Measurements from ENCODE around the gene TNS4. TPM values are rescaled to one million over a fixed set of nuclear protein-coding genes. Genes with fewer than 3 reads are reported as not detected.

TNS4 gene
- total and polyA plus RNA-seq, 2 donors (not counting 1 experiment from before 2014, with no cell fraction given), result not detected

- Mint-ChIP-seq H3K9me3 (ENCODE audit: insufficient read depth) (no peaks in the 10 kb centered on the region), H3K4me3 (no peak overlapping the region), H3K27me3 (no peaks in the 10 kb centered on the region), H3K4me1 (peaks cover 37% of the 10 kb centered on the region), H3K27ac (no peak overlapping the region)
- Histone ChIP-seq H4K20me1 (ENCODE audit: control insufficient read depth, insufficient read depth, low read length, poor library complexity, severe bottlenecking) (peaks cover 5% of the 10 kb centered on the region), H3K4me3 (ENCODE audit: control extremely low read depth in 1 of 5, extremely low read depth in 1 of 5, insufficient read depth in 1 of 5, low read depth in 2 of 5, low read length in 4 of 5) (no peak overlapping the region), H3K9me3 (ENCODE audit: control extremely low read depth in 1 of 3, control insufficient read depth in 2 of 3, insufficient read depth in 1 of 3, low read length in 2 of 3) (no peaks in the 10 kb centered on the region), H3K4me1 (ENCODE audit: control insufficient read depth in 2 of 2, insufficient read depth in 2 of 2, low read length in 2 of 2) (peaks cover 22 to 29% of the 10 kb centered on the region in 2 donors), H3K4me2 (replicated peaks; ENCODE audit: low read depth, low read length, poor library complexity, severe bottlenecking) (peak overlapping the region; percentile 15), H2AFZ (ENCODE audit: insufficient read depth, low read depth, low read length, poor library complexity, severe bottlenecking) (no peak overlapping the region), H3K36me3 (replicated peaks in 1 of 2; ENCODE audit: control extremely low read depth in 1 of 2, control insufficient read depth in 1 of 2, extremely low read depth in 1 of 2, insufficient read depth in 2 of 2, low read length in 1 of 2) (no peaks in the 10 kb centered on the region), H3K27ac (ENCODE audit: low read length in 2 of 2) (no peak overlapping the region), H3K27me3 (replicated peaks in 1 of 4; ENCODE audit: control extremely low read depth in 1 of 4, control insufficient read depth in 3 of 4, insufficient read depth in 4 of 4, low read length in 3 of 4) (peaks cover 0 to 6% (median 0%) of the 10 kb centered on the region in 4 experiments), H3K9ac (ENCODE audit: low read length) (no peak overlapping the region), H3K79me2 (ENCODE audit: control insufficient read depth, insufficient read depth, low read length) (peaks cover 40% of the 10 kb centered on the region)
- ChIA-PET POLR2A (no interaction called here), CTCF (interaction anchor here (0.6 to 4.8 kb wide), 13 partner anchors 8 to 1104 kb away, joined by 3 to 28 read pairs (median 5); no protein-coding TSS in a partner anchor)
- intact Hi-C loops (cut with micrococcal nuclease), result no loop called here
- ATAC-seq (ENCODE audit: low read depth) (no peak), DNase-seq (no peak)
- 18% methylated on average over 6 of the region's 8 CpGs for WGBS (ENCODE audit: insufficient coverage)
- TF ChIP-seq EZH2 (IDR thresholded peaks at IDR 0.05; ENCODE audit: borderline replicate concordance, insufficient read depth, low read depth, low read length, poor library complexity, severe bottlenecking), result no peak
- TF ChIP-seq, protein P1, sequence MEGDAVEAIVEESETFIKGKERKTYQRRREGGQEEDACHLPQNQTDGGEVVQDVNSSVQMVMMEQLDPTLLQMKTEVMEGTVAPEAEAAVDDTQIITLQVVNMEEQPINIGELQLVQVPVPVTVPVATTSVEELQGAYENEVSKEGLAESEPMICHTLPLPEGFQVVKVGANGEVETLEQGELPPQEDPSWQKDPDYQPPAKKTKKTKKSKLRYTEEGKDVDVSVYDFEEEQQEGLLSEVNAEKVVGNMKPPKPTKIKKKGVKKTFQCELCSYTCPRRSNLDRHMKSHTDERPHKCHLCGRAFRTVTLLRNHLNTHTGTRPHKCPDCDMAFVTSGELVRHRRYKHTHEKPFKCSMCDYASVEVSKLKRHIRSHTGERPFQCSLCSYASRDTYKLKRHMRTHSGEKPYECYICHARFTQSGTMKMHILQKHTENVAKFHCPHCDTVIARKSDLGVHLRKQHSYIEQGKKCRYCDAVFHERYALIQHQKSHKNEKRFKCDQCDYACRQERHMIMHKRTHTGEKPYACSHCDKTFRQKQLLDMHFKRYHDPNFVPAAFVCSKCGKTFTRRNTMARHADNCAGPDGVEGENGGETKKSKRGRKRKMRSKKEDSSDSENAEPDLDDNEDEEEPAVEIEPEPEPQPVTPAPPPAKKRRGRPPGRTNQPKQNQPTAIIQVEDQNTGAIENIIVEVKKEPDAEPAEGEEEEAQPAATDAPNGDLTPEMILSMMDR (IDR thresholded peaks at IDR 0.05), result no peak
Observed at GRCh38 chr17:40448213-40448638, 53.2 kb downstream of the TNS4 start.

GRCh38 chr17:40447806-40448205 is 53.6 kb downstream of the TNS4 start:
- DNase-seq (no peak), ATAC-seq (ENCODE audit: low read depth) (no peak)
- Histone ChIP-seq H4K20me1 (ENCODE audit: control insufficient read depth, insufficient read depth, low read length, poor library complexity, severe bottlenecking) (peaks cover 5% of the 10 kb centered on the region), H3K4me3 (ENCODE audit: control extremely low read depth in 1 of 5, extremely low read depth in 1 of 5, insufficient read depth in 1 of 5, low read depth in 2 of 5, low read length in 4 of 5) (no peak overlapping the region), H3K9me3 (ENCODE audit: control extremely low read depth in 1 of 3, control insufficient read depth in 2 of 3, insufficient read depth in 1 of 3, low read length in 2 of 3) (no peaks in the 10 kb centered on the region), H3K27me3 (replicated peaks in 1 of 4; ENCODE audit: control extremely low read depth in 1 of 4, control insufficient read depth in 3 of 4, insufficient read depth in 4 of 4, low read length in 3 of 4) (peaks cover 0 to 6% (median 0%) of the 10 kb centered on the region in 4 experiments), H3K4me2 (replicated peaks; ENCODE audit: low read depth, low read length, poor library complexity, severe bottlenecking) (peak overlapping the region; percentile 15), H3K4me1 (ENCODE audit: control insufficient read depth in 2 of 2, insufficient read depth in 2 of 2, low read length in 2 of 2) (peaks cover 23 to 33% of the 10 kb centered on the region in 2 donors), H3K36me3 (replicated peaks in 1 of 2; ENCODE audit: control extremely low read depth in 1 of 2, control insufficient read depth in 1 of 2, extremely low read depth in 1 of 2, insufficient read depth in 2 of 2, low read length in 1 of 2) (no peaks in the 10 kb centered on the region), H3K79me2 (ENCODE audit: control insufficient read depth, insufficient read depth, low read length) (peaks cover 40% of the 10 kb centered on the region), H2AFZ (ENCODE audit: insufficient read depth, low read depth, low read length, poor library complexity, severe bottlenecking) (no peak overlapping the region), H3K27ac (ENCODE audit: low read length in 2 of 2) (no peak overlapping the region), H3K9ac (ENCODE audit: low read length) (no peak overlapping the region)
- H3K9me3 Mint-ChIP-seq (ENCODE audit: insufficient read depth), result no peaks in the 10 kb centered on the region
- no peak for TF ChIP-seq EZH2 (IDR thresholded peaks at IDR 0.05; ENCODE audit: borderline replicate concordance, insufficient read depth, low read depth, low read length, poor library complexity, severe bottlenecking)
- TF ChIP-seq, protein P1 (IDR thresholded peaks at IDR 0.05), result no peak
- H3K27me3 Mint-ChIP-seq, result no peaks in the 10 kb centered on the region
- ChIA-PET POLR2A (no interaction called here), CTCF (interaction anchor here (0.6 to 4.8 kb wide), 15 partner anchors 8 to 1104 kb away, joined by 3 to 28 read pairs (median 4); partner anchors contain the start of gene TOP2A)
- WGBS (ENCODE audit: insufficient coverage), result 59% methylated on average over 4 of the region's 4 CpGs
- no peak overlapping the region for H3K4me3 Mint-ChIP-seq
- no peak overlapping the region for H3K27ac Mint-ChIP-seq
- peaks cover 37% of the 10 kb centered on the region for H3K4me1 Mint-ChIP-seq
- intact Hi-C loops (cut with micrococcal nuclease), result no loop called here

All from B cell (primary cell).